Stimulated activated CD4-positive, alpha-beta T cell treated with anti-CD3 and anti-CD28 coated beads, Interleukin-12 subunit alpha, Interleukin-12 subunit beta, amount 100 ng/mL, for 48 hours (primary cell): ENCODE data around the gene EPYC.

Experiments used
- DNase-seq, 3 donors: peaks; one replicate each; pipeline ENCODE4 v3.0.0-alpha.2; 2020; ENCODE audit warnings: low read depth in 2 of 3, low spot score in 1 of 3

EPYC gene

DNA sequence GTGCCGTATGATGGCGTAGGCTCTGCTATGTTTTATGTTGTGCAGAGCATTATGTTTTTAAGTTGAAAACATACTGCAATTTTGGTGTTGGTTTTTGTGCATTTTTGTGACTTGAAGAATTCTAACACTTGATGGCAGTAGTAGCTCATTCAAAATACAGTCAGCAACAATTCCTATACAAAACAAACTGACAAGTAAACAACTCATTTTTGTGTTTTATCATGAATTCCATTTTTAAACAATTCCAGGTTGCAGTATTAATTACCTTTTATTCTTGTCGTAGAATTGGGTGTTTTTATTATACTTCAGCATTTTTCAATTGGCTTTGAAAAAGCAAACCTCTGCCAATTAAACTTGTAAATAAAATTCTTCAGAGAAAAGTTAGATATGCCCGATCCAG, 45.7 kb downstream of the EPYC start:
- DNase-seq, result no peak

DNA sequence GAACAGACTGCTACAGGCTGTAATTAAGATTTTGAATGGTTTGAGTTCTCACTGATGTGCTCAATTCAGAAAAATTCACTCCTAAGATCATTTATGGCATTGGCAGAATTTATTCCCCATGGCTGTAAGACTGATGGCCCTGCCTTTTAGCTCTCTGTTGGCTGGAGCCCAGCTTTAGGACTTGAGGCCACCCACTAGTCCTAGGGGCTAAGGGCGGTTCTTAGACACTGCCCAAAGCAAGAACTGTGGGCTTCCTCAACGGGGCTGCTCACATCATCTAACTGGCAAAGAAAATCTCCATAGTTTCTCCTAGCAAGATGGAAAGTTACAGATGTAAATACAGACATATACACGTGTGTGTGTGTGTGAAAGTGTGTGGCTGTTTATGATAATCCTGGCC, 46.4 kb downstream of the EPYC start:
- DNase-seq, result no peak

DNA sequence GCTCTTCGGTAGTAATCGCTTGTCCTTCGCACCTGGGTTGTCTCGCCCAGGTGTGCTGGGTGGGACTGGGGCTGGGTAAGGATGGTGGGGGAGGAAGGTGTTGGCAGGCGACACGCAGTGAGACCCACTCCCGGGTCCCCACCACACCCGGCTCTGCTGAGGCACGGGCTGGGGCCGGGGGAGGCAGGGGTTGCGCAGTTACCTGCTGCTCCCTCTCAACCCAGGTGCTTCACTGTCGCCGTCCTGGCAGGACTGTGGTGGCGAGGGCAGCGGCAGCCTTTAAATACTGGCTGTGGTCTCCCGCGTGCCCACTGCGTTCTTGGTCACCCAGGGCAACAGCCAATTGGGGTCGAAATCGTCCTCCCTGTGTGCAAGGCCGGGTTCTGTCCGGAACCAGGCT, 49.9 kb downstream of the EPYC start, which contains the start of gene CCER1:
Gene CCER1 (minus strand): TSS at position 256 of the 400 bp plus-strand sequence. CDS start 434 bp downstream, outside the sequence.
- DNase-seq, result no peak

DNA sequence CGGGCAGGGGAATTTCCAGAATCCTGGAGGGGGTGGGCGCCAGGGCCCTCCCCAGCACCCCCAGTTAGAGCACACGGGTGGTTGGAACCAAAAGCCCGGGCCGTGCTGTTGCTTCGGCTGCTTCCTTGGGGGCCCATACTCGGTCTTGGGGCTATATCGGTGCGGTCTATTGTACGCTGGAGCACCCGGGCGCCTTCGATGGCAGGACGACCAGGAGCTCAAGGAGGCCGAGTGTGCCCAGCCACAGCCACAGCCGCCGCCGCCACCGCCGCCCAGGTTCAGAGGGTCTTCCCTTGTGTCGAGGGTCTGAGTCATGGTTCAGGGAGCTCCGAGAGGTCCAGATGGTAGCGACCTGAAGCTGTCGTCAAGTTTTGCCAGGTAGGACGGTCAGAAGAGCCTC, 50.3 kb downstream of the EPYC start:
- no peak for DNase-seq

DNA sequence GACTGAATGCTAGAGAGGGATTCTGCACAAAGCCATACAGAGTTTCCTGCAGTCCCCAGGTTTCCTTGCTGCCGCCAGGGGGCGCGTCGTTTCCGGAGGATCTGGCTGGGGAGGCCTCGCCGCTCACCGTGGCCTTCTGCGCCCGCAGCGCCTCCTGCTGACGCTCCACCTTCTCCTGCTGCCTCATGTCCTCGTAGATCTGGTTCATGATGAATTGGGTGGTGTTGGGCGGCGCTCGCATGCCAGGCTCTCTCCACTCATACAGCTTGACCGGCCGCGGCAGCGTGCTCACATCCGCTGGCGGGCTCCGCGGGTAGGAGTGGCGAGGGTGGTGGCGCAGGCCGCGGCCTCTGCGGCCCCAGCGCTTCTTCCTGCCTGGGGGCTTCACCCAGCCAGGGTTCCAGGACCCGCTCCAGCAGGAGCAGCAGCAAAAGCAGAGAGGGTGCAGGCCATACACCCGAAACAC, 50.8 kb downstream of the EPYC start:
- no peak for DNase-seq

DNA sequence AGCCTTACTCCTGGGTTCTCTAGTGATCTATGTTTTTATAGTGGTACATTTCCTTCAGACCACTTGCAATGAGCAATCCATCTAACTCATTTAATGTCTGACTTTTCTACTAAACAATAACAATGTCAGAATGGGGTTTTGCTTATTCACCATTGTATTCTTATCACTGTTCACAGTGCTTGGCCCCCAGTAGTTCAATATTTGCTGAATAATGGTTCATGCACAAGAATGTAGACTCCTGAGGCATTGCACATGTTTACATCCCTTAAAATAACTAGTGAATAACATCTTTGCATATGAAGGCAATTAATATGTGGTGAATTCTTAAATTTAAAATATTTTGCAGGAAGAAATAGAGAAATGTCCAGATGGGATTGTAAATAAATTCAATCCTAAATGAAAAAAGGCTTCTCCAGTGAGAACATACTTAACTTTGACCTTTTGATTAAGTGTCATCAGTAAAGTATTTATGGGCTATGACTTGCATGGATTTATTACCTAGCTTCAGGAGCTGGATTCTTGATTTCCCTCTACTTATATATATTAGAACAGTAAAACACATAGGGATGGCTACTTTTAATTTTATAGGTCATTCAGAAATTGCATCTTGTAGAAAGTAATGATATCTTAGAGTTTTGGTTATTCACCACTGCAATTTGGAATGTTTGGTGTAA, 53.2 kb downstream of the EPYC start:
- no peak for DNase-seq

DNA sequence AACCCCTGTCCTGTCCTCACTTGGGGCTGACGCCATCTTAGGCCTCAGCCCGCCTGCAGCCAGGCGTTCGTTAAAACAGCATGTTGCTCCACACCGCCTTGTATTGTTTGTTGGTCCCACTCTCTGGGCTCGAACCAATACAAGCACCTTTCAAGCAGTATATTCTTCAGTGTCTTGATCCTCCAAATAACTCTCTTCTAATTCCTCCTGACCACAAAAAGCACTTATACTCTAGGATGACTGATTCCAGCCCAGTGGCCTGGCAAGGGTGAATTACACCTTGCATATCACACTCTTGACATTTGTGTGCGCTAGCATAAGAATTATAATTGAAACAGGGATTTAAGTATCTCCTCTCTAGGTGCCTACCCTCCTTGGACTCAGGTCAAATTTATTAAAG, 56.9 kb downstream of the EPYC start:
- DNase-seq, result no peak

DNA sequence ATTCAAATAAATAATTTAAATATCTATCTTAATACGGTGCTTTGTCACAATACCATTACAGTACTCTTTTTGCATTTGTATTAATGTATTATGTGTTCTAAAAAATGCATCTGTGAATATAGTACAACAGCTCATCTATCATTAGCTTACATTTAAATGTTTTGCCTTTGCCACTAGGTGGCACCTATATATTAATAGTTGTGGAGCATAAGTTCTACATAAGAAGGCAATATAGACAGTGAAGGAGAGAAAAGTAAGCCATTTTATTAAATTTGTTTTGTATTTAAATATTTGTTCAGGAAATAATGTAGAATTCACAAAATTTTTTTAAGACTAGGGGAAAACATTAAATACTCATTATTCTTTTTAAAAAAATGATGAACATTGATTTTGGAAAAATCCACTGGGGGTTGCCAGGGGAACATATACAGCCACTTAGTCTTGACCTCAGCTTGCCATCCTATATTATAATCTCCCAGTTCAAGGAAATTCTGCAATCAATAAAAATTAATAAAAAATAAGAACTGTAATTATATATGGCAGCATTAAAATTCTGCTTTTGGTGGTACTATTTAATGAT, 59.6 kb downstream of the EPYC start:
- DNase-seq, result no peak

DNA sequence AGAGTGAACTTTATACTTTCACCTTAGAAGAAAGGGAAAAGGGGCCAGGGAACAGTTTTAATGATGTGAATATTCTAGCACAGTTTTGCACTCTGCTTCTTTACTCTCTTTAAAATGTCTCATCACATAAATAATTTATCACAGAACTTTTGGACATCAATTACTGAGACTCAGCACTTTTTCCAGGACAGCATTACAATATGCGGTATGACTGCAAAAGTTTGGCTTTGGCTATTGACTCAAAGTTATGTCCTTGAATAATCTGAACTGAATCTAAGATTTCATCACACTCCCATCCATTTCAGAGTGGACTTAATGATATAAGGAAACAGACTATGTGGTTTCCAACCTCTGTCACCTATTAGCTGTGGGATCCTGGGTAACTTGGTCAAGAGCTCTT, 61.5 kb downstream of the EPYC start:
- no peak for DNase-seq

DNA sequence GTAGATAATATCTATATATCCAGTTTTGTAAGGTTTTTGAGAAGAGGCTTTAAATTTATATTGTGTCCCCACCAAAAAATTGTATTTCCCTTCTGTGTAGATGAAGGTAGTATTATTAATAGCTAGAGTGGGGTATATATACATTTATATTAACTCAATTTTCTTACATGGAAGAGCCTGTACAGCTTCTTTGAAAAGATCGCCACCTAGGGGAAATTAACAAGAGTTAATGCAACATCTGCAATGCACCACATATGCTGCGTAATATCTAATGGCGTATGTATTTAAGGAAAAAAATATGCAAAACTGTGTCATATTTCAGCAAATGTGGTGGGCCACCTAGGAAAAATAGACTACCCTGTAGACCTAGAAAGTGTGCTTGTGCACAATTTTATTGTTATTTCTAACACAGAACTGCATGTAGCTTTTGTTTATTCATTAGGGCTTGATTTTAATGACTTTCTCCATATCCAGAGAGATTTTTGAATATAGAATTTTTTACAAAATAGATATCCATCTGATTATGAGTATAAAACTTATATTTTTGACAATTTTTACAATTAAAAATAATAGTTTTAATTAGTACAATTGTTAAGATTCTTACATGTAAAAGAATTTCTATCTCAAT, 63.8 kb downstream of the EPYC start:
- no peak for DNase-seq

DNA sequence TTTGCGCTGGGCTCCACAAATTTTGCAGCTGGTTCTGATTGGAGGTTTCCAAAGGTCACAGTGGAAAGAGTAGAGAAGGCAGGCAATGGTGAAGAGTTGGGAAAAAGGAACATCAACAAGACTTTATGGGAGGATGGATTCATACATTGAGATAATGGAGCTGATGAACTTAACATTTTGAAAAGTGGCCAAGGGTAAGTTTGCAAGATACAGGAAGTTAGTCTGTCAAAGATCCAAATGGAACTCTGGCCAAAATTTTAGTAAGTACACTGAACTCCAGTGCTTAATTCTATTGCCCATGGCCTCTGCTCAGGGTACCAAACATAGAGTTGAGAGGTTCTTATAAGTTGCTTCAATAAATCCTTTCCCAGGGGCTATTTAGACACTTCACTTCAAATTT, 65.4 kb downstream of the EPYC start:
- no peak for DNase-seq

DNA sequence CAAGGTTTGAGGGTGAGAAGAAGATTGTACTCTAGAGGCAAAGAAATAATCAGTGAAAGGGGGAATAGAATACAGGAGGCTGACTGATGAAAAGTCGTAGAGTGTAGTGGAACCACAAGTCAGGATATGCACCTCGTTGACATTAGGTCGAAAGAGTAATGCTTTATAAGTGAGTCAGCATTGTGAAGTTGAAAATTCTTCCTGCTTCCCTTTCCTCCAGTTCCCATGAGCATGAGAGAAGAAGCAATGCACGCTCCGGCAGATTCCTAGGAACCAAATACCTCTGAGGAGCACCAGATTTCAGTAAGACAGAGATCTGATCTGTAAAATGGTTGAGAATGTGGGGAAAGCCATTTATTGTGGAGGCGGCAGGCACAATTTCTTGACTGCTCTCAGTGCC, 66.3 kb downstream of the EPYC start:
- no peak for DNase-seq

DNA sequence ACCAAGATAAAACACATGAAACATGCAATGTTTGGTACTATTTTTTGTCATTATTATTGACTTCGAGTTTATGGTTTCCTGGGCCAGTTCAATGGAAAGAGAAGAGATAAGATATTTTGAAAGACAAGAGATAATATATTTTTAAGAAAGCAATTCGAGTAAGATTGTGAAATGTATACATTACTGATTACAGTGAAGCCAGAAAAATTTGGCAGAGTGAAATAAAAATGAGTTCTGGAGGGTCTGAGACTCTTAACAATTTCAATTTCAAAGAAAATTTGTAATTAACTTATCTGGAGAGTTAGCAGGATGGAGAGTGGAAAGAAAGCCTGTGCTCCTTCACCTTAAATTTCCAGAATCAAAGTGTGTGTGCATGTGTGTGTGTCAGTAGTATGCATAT, 67.1 kb downstream of the EPYC start:
- DNase-seq, result no peak

DNA sequence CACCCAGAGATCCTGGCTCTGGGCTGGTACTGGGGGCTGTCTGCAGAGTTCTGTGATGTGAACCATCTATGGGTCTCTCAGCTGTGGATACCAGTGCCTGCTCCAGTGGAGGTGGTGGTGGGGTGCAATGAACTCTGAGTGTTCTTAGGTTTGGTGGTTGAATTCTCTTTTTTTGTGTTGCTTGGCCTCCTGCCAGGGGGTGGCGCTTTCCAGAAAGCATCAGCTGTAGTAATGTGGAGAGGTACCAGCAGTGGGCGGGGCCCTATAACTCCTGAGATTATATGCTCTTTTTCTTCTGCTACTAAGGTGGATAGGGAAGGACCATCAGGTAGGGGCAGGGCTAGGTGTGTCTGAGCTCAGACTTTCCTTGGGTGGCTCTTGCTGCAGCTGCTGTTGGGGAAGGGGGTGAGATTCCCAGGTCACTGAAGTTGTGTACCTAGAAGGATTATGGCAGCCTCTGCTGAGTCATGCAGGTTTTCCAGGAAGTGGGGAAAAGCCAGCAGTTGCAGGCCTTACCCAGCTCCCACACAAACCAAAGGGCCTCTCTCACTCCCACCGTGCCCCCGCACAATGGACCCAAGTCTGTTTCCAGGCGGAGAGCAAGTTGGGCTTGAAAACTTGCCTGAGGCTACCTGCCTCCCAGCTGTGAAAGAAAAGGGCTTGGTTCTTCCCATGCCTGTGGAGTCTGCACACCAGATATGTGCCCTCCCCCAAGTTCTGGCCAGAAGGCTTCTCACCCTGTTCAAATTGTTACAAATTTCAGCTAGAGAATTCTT, 68.4 kb downstream of the EPYC start:
- DNase-seq, result no peak

DNA sequence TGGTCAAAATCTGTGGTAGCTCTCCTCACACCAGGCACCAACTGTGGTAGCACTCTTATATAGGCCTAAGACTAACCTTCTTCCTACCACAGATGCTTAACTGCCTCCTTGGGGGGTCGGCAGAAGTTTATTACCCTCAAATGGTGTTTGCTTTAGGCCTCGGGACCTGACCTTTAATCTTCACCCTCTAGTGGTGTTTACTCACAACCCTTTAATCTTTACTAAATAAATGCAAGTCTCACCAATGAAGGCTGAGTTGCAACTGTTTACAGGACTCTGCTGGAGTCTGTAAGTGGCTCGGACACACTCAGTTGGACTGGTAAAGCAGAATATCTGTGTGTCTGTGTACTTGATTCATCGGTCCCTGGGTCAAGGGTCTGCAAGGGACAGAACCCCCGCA, 79.2 kb downstream of the EPYC start:
- no peak for DNase-seq

DNA sequence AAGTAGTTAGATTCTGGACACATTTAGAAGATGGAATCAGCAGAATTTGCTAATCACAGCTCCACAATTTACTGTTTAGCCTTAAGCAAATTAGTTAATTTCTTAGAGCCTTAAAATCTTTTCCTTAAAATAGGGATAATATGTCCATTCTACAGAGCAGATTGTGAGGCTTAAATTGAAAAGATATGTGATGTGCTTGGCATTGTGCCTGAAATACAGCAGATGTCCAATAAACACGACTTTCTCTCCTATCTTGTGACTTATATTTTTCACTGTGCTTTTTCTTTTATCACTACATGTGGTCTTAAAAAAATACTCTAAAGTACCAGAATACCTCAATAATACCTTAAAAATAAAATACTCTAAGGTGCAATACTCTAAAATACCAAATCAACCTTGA, 80.4 kb downstream of the EPYC start:
- no peak for DNase-seq

DNA sequence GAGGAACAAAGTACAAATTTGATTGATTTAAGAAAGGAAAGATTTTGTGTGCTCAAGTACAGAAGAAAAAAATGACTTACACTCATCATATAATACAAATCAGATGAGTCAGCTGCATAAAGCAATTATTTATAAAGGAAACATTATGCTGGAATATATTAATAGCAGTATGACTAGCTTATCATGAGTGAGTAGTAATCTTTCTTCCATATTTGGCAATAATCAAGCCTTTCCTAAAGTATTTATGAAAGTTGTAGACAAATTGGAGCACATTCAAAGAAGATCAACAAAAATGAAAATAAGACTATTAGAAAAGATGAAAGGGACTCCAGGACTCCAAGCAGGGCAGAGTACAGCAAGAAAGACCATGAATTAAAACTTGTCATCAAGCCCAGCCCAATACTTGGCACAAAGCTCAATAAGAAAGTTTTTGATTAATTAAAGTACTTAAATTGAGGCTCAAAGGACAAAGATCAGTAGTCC, 82.6 kb downstream of the EPYC start:
- no peak for DNase-seq

DNA sequence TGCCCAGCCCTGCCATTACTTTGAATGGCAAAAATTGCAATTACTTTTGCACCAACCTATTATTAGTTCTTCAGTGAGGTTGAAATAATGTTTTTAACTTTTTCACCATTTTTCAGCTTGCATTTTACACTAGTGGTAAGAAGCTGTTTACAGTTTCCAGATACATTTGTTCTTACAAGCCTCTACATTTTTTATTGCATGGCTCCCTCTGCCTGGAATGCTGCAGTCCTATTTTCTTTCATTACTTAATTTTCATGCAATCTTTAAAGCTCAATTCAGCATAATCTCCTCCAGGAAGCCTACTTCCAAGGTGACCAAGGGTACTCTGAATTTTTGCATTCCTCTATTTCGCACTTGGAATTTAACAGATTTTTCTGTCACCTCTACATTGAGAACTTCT, 83.2 kb downstream of the EPYC start:
- DNase-seq, result no peak

DNA sequence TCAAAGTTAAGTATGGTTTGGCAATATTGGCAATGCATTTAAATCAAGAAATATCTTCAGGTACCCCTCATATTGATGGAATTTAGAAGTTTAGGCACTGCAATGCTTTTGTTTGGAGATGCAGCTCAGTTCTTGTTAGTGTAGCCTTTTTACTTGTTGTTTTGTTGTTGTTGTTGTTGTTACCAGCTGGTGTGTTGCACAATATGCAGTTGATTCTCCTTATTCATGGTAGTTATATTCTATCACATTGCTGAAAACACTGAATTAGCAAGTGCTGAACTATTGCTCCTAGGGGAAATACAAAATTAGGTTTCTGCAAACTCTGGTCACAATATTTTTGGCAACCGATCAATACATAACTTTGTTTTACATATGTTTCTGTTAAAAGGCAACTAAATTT, 84.5 kb downstream of the EPYC start:
- DNase-seq, result no peak

DNA sequence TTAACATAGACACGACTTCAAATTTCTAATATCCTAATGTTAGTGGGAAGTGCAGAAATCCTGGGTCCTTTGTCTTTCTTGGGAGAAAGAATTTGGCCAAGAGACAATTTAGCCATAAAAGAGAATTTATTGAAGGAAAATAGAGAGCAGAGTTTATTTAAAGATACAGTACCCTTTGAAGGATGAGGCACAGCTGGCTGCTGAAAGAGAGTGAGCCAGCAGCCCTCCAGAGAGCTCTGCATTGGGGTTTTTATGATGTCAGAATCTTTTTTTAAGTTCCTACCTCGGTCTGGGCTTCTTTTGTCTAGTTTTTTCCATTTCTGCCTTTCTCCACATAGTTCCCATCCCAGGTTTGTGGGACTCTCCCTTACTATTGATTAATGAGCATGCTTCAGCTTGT, 87.3 kb downstream of the EPYC start:
- DNase-seq, result no peak

DNA sequence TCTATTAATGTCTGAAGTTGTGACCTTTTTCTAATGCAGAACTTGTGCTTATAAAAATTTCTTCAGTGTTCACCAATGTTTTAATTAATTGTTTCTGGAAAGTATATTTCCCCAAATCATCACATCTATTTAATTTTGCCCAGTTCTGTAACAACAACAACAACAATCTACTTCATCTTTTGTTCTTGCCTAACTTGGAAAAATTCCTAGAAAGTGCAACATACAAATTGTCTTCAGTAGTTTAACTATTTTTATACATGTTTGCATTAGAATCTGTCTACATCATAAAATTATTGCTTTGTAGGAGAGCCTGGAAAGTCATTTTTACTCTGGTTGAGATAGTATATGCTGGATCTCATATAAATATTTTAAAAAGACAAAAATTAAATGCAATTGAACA, 88.3 kb downstream of the EPYC start:
- DNase-seq, result no peak

DNA sequence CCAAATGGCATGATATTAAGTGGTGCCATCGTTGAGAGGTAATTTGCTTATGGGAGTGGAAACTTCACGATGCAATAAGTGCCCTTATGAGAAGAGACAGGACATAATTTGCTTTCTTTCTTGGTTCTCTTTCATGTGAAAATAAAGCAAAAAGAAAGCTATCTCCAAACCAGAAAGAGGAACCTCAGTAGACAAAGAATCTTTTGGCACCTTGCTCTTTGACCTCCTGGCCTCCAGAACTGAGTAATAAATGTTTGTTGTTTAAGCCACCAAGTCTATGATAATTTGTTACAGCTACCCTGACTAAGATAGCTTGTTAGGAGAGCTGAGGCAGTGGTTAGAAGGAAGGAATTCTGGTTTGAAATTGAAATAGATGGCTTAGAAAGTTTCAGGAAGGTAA, 89.4 kb downstream of the EPYC start:
- DNase-seq, result no peak
